Measurements from ENCODE around the gene KCTD2. TPM values are rescaled to one million over a fixed set of nuclear protein-coding genes. Genes with fewer than 3 reads are reported as not detected.

Gene KCTD2
- total RNA-seq, 4 donors from 2014 or later = 18.9 to 30.8 (median 24.2) TPM

DNA sequence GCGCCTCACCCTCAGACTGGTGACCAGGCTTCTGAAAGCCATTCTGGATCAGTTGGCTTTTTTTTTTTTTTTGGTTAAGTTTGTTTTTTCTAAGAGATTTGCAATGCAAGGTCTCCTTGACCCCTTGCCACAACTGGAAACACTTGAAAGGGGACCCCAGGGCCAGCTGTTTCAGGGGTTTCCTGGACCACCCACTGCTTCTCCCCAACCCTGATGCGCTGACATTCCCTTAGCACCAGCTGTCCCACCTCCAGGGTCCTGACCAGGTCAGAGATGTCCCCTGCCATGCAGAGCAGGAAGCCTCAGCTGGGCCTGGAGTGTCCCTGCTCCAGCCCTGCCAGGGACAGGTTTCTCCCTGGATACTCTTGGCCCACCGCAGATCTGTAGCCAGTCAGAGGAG is 42.7 kb upstream of the KCTD2 start:
- TF ChIP-seq, protein P1, sequence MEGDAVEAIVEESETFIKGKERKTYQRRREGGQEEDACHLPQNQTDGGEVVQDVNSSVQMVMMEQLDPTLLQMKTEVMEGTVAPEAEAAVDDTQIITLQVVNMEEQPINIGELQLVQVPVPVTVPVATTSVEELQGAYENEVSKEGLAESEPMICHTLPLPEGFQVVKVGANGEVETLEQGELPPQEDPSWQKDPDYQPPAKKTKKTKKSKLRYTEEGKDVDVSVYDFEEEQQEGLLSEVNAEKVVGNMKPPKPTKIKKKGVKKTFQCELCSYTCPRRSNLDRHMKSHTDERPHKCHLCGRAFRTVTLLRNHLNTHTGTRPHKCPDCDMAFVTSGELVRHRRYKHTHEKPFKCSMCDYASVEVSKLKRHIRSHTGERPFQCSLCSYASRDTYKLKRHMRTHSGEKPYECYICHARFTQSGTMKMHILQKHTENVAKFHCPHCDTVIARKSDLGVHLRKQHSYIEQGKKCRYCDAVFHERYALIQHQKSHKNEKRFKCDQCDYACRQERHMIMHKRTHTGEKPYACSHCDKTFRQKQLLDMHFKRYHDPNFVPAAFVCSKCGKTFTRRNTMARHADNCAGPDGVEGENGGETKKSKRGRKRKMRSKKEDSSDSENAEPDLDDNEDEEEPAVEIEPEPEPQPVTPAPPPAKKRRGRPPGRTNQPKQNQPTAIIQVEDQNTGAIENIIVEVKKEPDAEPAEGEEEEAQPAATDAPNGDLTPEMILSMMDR (IDR thresholded peaks at IDR 0.05; ENCODE audit: low read depth) = no peak

DNA sequence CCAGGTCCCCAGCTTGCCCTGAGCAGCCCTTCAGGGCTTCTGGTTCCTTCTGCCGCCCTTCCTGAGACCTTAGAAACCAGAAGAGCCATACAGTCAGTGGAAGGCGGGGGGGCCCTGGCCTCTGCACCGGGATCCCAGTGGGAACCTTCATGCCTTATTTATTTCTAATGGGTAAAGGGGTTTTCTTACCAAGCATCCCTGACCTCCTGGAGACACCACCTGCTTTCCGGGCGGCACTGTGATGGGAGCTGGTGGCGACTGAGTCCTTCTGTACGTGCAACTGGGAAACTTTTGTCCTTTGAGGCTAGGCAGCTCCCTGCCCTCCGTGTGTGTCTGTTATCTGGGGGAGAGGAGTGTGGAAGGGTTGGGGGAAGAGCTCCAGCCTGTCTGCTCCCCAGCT is 41.7 kb upstream of the KCTD2 start:
- TF ChIP-seq, protein P1 (IDR thresholded peaks at IDR 0.05; ENCODE audit: low read depth) = no peak

DNA sequence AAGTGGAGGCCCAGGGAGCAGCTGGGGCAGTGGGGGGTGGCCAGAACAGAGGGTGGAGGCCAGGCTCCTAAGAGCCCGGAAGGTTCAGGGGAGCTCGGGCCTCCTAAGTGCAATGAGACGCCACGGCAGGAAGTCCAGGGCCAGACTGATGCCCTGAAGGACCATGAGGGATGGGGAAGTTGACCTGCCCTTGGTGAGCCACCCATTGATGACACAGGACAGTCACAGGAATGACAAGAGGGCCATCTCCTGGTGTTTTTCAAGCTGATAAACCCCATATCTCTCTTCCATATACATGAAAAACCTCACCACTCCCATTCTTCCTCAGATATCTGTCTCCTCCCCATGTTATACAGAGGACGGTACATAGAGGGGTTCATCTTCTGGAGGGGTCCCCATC is 40.4 kb upstream of the KCTD2 start:
- TF ChIP-seq, protein P1 (IDR thresholded peaks at IDR 0.05; ENCODE audit: low read depth) = no peak

DNA sequence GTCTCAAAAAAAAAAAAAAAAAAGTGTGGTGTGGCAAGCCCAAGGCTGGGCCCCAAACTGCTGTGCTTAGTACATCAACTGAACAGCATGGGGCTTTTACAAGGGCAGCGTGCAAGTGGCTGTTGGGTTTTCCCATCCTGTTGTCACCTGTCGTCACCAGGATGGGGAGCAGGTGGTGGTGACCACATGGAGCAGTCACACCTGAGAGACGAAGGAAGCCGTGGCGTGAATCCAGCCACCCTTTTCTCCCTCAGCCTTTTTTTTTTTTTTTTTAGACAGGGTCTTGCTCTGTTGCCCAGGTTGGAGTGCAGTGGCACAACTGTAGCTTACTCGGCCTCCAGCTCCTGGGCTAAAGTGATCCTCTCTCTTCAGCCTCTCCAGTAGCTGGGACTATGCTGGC is 38.7 kb upstream of the KCTD2 start:
- TF ChIP-seq, protein P1 (IDR thresholded peaks at IDR 0.05; ENCODE audit: low read depth) = no peak

DNA sequence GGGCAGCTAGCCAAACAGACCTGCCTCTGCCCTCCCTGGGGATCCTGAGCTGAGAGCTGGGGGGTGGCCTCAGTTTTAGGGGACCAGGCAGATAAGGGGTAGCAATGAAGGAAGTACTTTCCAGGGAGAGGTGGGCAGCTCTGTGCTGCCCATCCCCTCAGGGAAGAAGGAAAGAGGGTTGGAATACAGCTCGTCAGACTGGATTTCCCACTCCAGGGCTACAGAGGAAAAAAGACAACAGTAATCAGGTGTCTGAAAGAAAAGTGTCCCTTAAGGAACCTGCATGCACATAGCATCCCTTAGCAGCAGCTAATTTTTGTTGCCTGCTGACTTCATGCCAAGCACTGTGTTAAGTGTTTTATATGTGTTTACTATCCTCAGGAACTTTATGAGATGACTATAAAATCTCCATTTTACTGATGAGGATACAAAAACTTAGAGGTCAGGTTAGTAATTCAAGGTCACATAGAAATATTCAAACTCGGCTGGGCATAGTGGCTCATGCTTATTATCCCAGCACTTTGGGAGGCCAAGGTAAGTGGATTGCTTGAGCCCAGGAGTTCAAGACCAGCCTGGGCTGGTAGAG is 37.8 kb upstream of the KCTD2 start:
- TF ChIP-seq, protein P1 (IDR thresholded peaks at IDR 0.05; ENCODE audit: low read depth) = no peak

DNA sequence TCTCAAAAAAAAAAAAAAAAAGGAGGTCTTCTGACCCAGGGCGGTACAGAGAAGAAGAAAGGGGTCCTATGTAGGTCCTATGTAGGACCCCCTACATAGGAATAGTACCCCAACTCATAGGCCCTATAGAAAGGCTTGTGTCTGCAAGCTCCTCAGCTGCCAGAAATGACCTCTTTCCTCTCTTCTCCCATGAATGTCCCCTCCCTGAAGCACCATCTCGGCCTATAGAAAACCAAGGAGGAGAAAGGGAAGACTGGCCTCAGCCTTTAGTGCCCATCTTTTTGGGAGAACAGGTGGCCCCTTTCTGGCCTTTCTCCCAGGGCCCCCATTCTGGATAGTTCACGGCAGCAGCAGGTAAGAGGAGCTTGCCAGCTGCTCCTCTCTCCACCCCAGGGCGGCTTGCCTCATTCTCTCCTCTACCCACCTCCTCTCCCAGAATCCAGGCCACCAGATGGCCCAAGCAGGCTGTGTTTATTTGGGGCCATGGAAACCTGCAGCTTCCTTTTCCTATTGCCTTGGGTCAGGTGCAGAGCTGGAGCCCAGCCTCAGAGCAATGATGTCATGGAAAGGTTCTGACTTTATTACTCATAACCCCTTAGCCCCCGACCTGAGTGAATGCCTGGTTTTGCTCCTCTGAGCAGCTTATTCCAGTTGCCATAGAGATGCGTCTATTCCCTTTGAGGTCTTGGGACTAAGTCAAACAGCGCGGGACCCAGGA is 36.2 kb upstream of the KCTD2 start:
- TF ChIP-seq, protein P1 (IDR thresholded peaks at IDR 0.05; ENCODE audit: low read depth) = no peak

DNA sequence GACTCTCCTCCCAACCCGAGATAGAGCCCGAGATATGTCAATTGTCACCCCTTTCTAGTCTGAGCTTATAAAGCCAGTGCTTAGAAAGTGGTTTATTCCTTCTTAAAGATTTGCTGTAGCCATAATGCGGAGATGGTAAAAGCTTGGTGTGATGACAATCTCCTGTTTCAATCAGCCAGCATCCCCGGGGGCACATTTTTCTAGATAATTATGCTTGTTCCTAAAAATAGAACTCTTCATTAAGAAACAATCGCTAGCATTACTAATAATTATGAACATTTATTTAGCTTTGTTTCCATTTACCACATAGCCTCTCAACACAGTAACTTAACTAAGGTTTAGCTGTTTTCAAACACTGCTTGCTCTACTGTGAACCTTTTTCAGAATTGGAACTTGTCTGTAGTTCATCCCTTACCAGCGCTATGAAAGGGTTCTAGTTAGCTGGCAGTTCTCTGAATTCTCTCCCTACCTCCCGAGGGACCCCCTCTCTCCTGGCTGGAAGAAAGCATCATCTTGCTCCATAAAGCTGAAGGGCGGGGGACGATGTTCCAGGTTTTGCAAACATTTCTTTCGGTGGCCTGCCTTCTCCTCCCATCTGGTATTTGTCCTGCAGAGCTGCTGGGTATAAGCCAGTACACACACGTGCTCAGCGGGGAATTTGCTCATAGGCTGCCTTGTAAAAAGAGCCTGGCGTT is 35.5 kb upstream of the KCTD2 start:
- TF ChIP-seq, protein P1 (IDR thresholded peaks at IDR 0.05; ENCODE audit: low read depth) = no peak
